ENCODE measurements around the gene REEP6.

Gene REEP6

GRCh38 chr19:1526979-1527649 is 36.1 kb downstream of the REEP6 start:
- no peak for TF ChIP-seq TEAD4 (IDR thresholded peaks at IDR 0.05)
- TF ChIP-seq ZBTB7A (IDR thresholded peaks at IDR 0.05; ENCODE audit: low read depth) = no peak
- peak; percentile 48; the same call in 1 of the 2 replicates for TF ChIP-seq CEBPB (IDR thresholded peaks at IDR 0.05)

DNA sequence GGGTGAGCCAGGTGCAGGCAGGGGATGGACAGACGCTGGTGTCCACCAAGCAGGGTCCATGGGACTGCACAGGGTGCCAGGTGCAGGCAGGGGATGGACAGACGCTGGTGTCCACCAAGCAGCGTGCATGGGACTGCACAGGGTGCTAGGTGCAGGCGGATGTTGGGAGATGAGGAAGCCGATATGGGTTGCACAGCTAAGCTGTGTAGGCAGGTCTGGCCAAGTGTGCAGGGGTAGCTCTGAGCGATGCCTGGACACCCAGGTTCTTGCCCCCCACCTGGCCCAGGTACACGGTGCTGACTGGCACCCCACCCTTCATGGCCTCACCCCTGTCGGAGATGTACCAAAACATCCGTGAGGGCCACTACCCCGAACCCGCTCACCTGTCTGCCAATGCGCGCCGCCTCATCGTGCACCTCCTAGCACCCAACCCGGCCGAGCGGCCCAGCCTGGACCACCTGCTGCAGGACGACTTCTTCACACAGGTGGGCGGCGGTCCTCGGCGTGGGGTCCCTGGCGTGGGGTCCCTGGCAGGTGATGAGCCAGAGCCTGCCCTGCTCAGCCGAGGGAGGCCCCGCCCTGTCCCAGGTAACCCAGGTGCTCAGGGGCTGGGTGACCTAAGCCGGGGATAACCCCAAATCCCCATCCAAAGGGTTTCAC is 36.8 kb downstream of the REEP6 start:
- TF ChIP-seq ZBTB7A (IDR thresholded peaks at IDR 0.05; ENCODE audit: low read depth) = no peak
- TF ChIP-seq MAX (IDR thresholded peaks at IDR 0.05) = no peak
- no peak for TF ChIP-seq RAD21 (IDR thresholded peaks at IDR 0.05; ENCODE audit: low read depth)
- TF ChIP-seq EP300 (IDR thresholded peaks at IDR 0.05; ENCODE audit: borderline replicate concordance) = no peak
- no peak for TF ChIP-seq CEBPB (IDR thresholded peaks at IDR 0.05)
- no peak for TF ChIP-seq TAF1 (IDR thresholded peaks at IDR 0.05; ENCODE audit: low read depth)
- no peak for TF ChIP-seq REST (IDR thresholded peaks at IDR 0.05; ENCODE audit: low read depth)
- no peak for TF ChIP-seq TEAD4 (IDR thresholded peaks at IDR 0.05)
- no peak for TF ChIP-seq USF1 (IDR thresholded peaks at IDR 0.05)
- no peak for TF ChIP-seq YY1 (IDR thresholded peaks at IDR 0.05; ENCODE audit: low read depth)
- no peak for TF ChIP-seq FOXM1 (IDR thresholded peaks at IDR 0.05; ENCODE audit: borderline replicate concordance, low read depth)
- no peak for TF ChIP-seq NFIC (IDR thresholded peaks at IDR 0.05)
- no peak for TF ChIP-seq TCF12 (IDR thresholded peaks at IDR 0.05; ENCODE audit: low read depth)
- TF ChIP-seq CREB1 (IDR thresholded peaks at IDR 0.05; ENCODE audit: low read depth) = no peak
- no peak for TF ChIP-seq EGR1 (IDR thresholded peaks at IDR 0.05)

GRCh38 chr19:1528596-1529429 is 37.8 kb downstream of the REEP6 start:
- TF ChIP-seq TEAD4 (IDR thresholded peaks at IDR 0.05) (no peak), EP300 (IDR thresholded peaks at IDR 0.05; ENCODE audit: borderline replicate concordance) (no peak), ZBTB7A (IDR thresholded peaks at IDR 0.05; ENCODE audit: low read depth) (no peak), EGR1 (IDR thresholded peaks at IDR 0.05) (no peak), TAF1 (IDR thresholded peaks at IDR 0.05; ENCODE audit: low read depth) (no peak), FOXM1 (IDR thresholded peaks at IDR 0.05; ENCODE audit: borderline replicate concordance, low read depth) (no peak), NFIC (IDR thresholded peaks at IDR 0.05) (no peak), RAD21 (IDR thresholded peaks at IDR 0.05; ENCODE audit: low read depth) (no peak), USF1 (IDR thresholded peaks at IDR 0.05) (no peak), MAX (IDR thresholded peaks at IDR 0.05) (no peak), CREB1 (IDR thresholded peaks at IDR 0.05; ENCODE audit: low read depth) (no peak), REST (IDR thresholded peaks at IDR 0.05; ENCODE audit: low read depth) (no peak), CEBPB (IDR thresholded peaks at IDR 0.05) (no peak), TCF12 (IDR thresholded peaks at IDR 0.05; ENCODE audit: low read depth) (no peak)

GRCh38 chr19:1529430-1529816 is 38.4 kb downstream of the REEP6 start:
- no peak for TF ChIP-seq TAF1 (IDR thresholded peaks at IDR 0.05; ENCODE audit: low read depth)
- TF ChIP-seq EP300 (IDR thresholded peaks at IDR 0.05; ENCODE audit: borderline replicate concordance) = no peak
- TF ChIP-seq EGR1 (IDR thresholded peaks at IDR 0.05) = no peak
- no peak for TF ChIP-seq NFIC (IDR thresholded peaks at IDR 0.05)
- TF ChIP-seq YY1 (IDR thresholded peaks at IDR 0.05; ENCODE audit: low read depth) = no peak
- no peak for TF ChIP-seq MAX (IDR thresholded peaks at IDR 0.05)
- TF ChIP-seq USF1 (IDR thresholded peaks at IDR 0.05) = no peak
- no peak for TF ChIP-seq RAD21 (IDR thresholded peaks at IDR 0.05; ENCODE audit: low read depth)
- no peak for TF ChIP-seq REST (IDR thresholded peaks at IDR 0.05; ENCODE audit: low read depth)
- no peak for TF ChIP-seq CREB1 (IDR thresholded peaks at IDR 0.05; ENCODE audit: low read depth)
- no peak for TF ChIP-seq CEBPB (IDR thresholded peaks at IDR 0.05)
- no peak for TF ChIP-seq FOXM1 (IDR thresholded peaks at IDR 0.05; ENCODE audit: borderline replicate concordance, low read depth)
- TF ChIP-seq ZBTB7A (IDR thresholded peaks at IDR 0.05; ENCODE audit: low read depth) = no peak
- TF ChIP-seq TCF12 (IDR thresholded peaks at IDR 0.05; ENCODE audit: low read depth) = no peak
